GM12874 (cell line): ENCODE measurements around the gene ABHD3.

Experiments used
- CTCF ChIP-seq: IDR thresholded peaks from 2 replicates; pipeline ENCODE4 v1.5.1; 2011; ENCODE audit warnings: low read depth, mild to moderate bottlenecking, control low read depth, low read length, moderate library complexity; ENCODE audit not compliant: insufficient read depth

ABHD3 gene

GRCh38 chr18:21678859-21679258 lies 25.7 kb downstream of the ABHD3 start:
- no peak for TF ChIP-seq CTCF

GRCh38 chr18:21672521-21673267 lies 31.9 kb downstream of the ABHD3 start:
- TF ChIP-seq CTCF = no peak

- no peak for TF ChIP-seq CTCF
These were observed 34.8 kb downstream of the ABHD3 start for GRCh38 chr18:21669736-21670285.

GRCh38 chr18:21664069-21664468 lies 40.5 kb downstream of the ABHD3 start:
- no peak for TF ChIP-seq CTCF

GRCh38 chr18:21663578-21663977 lies 41.0 kb downstream of the ABHD3 start:
- TF ChIP-seq CTCF = no peak

- TF ChIP-seq CTCF = no peak
These were observed 42.0 kb downstream of the ABHD3 start for GRCh38 chr18:21662581-21662980.

- TF ChIP-seq CTCF = no peak
These were observed 44.5 kb downstream of the ABHD3 start for GRCh38 chr18:21660078-21660477.
